Measurements from ENCODE around the gene C19orf47.

GRCh38 chr19:40279120-40279551 is 69.1 kb downstream of the C19orf47 start:
- no peak for TF ChIP-seq CTCF (IDR thresholded peaks at IDR 0.05 in 8 of 11, conservative IDR thresholded peaks at IDR 0.05 in 3 of 11)
- TF ChIP-seq POLR2A (IDR thresholded peaks at IDR 0.05): no peak
- TF ChIP-seq POLR2AphosphoS5 (IDR thresholded peaks at IDR 0.05): peak in 2 of 3 donors; percentile 16 to 42
